Esophagus mucosa (tissue), 1 donor: ENCODE results near the gene RSPH6A. TPM values are rescaled to one million over a fixed set of nuclear protein-coding genes. Genes with fewer than 3 reads are reported as not detected.

Source experiments
- ATAC-seq: fragments of 200-7000 bp; cut with Tn5 transposase; one replicate; pipeline ENCODE4 v1.9.1; 2020
- total RNA-seq: library from RNA; stranded (reverse); gene quantifications from one replicate; pipeline ENCODE4 v1.2.4, GENCODE V29; 2023
- donor health status: DM: yes; HTN: yes; CAD: no.

The RSPH6A gene
- total RNA-seq, 1 donor from 2014 or later, result 0.12 TPM

GRCh38 chr19:45824531-45825262, 9.6 kb upstream of the RSPH6A start:
- no peak for ATAC-seq

- ATAC-seq, result peak; percentile 61
These were observed 8.9 kb upstream of the RSPH6A start for GRCh38 chr19:45824041-45824471.

GRCh38 chr19:45823182-45823581, 8.1 kb upstream of the RSPH6A start:
- ATAC-seq, result no peak

- no peak for ATAC-seq
These were observed 7.6 kb upstream of the RSPH6A start for GRCh38 chr19:45822716-45823115.

- no peak for ATAC-seq
These were observed 6.5 kb upstream of the RSPH6A start for GRCh38 chr19:45821570-45821969.

GRCh38 chr19:45821103-45821521, 6.0 kb upstream of the RSPH6A start:
- no peak for ATAC-seq

GRCh38 chr19:45820413-45821102, 5.5 kb upstream of the RSPH6A start:
- ATAC-seq, result no peak

- no peak for ATAC-seq
These were observed 4.7 kb upstream of the RSPH6A start for GRCh38 chr19:45819769-45820168.

GRCh38 chr19:45817725-45818301, 2.7 kb upstream of the RSPH6A start:
- ATAC-seq, result peak; percentile 23

GRCh38 chr19:45817010-45817724, 2.1 kb upstream of the RSPH6A start:
- peak; percentile 78 for ATAC-seq

- no peak for ATAC-seq
These were observed 1.3 kb upstream of the RSPH6A start for GRCh38 chr19:45816236-45817009.

GRCh38 chr19:45815481-45816216, 541 bp upstream of the RSPH6A start:
- no peak for ATAC-seq

GRCh38 chr19:45814166-45814780, 835 bp downstream of the RSPH6A start:
- no peak for ATAC-seq

- ATAC-seq, result peak; percentile 74
These were observed 2.8 kb downstream of the RSPH6A start for GRCh38 chr19:45812297-45812696.

GRCh38 chr19:45809643-45810159, 5.4 kb downstream of the RSPH6A start:
- ATAC-seq, result no peak

- no peak for ATAC-seq
These were observed 9.4 kb downstream of the RSPH6A start for GRCh38 chr19:45805719-45806118.

- ATAC-seq, result no peak
These were observed 10.2 kb downstream of the RSPH6A start for GRCh38 chr19:45804959-45805230.

GRCh38 chr19:45804140-45804958, 10.8 kb downstream of the RSPH6A start:
- ATAC-seq, result no peak

- ATAC-seq, result no peak
These were observed 13.4 kb downstream of the RSPH6A start for GRCh38 chr19:45801603-45802175.

GRCh38 chr19:45800070-45800553, 15.0 kb downstream of the RSPH6A start:
- peak; percentile 55 for ATAC-seq
